Coronary artery (tissue), 2 donors: Measurements from ENCODE around the gene IGSF23.

Source experiments
- DNase-seq: peaks from one replicate; pipeline ENCODE4 v3.0.0-alpha.2; 2017; ENCODE audit warnings: low spot score
- H3K27ac ChIP-seq, 2 donors: fragments of 200-600 bp; sonication (generic); one replicate each; pipeline ENCODE4 v1.5.1; 2016 to 2019
- H3K4me3 ChIP-seq: fragments of 200-600 bp; sonication (generic); 2 replicates; pipeline ENCODE4 v1.5.1; 2016; ENCODE audit warnings: mild to moderate bottlenecking, moderate library complexity
- TF ChIP-seq, protein P1 (sequence below): fragments of 200-600 bp; sonication (generic); IDR thresholded peaks from one replicate; pipeline ENCODE4 v1.5.1; 2019; ENCODE audit warnings: antibody characterized with exemption

The IGSF23 gene

DNA sequence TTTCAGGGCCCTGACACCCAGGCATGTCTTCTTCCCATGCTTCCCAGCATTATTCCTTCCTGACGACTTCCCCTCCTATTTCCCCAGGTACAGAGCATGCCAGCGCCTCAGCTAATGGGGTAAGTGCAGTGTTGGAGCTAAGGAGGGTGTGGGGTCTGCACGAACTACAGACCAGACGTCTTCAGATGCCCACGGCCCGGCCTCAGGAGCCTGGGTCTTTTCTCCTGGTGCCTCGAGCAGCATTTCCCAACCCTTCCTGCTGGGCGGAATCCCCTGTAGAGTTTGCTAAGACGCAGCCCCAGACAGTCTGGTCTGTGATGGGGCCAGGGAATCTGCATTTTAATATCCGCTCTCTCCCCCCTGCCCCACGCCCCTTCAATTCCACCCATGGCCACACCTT, 47.8 kb downstream of the IGSF23 start:
- TF ChIP-seq, protein P1, sequence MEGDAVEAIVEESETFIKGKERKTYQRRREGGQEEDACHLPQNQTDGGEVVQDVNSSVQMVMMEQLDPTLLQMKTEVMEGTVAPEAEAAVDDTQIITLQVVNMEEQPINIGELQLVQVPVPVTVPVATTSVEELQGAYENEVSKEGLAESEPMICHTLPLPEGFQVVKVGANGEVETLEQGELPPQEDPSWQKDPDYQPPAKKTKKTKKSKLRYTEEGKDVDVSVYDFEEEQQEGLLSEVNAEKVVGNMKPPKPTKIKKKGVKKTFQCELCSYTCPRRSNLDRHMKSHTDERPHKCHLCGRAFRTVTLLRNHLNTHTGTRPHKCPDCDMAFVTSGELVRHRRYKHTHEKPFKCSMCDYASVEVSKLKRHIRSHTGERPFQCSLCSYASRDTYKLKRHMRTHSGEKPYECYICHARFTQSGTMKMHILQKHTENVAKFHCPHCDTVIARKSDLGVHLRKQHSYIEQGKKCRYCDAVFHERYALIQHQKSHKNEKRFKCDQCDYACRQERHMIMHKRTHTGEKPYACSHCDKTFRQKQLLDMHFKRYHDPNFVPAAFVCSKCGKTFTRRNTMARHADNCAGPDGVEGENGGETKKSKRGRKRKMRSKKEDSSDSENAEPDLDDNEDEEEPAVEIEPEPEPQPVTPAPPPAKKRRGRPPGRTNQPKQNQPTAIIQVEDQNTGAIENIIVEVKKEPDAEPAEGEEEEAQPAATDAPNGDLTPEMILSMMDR = no peak
- no peak for DNase-seq
- Histone ChIP-seq H3K27ac (no peak overlapping the region), H3K4me3 (no peak overlapping the region)

DNA sequence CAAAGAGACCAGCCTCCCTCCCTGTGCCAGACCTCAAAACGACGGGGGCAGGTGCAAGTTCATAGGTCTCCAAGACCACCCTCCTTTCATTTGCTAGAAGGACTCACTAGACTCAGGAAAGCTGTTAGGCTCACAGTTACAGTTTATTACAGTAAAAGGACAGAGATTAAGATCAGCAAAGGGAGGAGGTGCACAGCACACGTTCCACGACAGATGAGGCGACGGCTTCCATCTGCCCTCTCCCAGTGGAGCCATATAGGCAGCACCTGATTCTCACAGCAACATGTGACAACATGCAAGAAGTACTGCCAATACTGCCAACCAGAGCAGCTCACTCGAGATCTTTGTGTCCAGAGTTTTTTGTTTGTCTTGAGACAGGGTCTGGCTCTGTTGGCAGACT, 48.5 kb downstream of the IGSF23 start:
- Histone ChIP-seq H3K27ac (no peak overlapping the region), H3K4me3 (no peak overlapping the region)
- DNase-seq = no peak
- TF ChIP-seq, protein P1 = no peak

DNA sequence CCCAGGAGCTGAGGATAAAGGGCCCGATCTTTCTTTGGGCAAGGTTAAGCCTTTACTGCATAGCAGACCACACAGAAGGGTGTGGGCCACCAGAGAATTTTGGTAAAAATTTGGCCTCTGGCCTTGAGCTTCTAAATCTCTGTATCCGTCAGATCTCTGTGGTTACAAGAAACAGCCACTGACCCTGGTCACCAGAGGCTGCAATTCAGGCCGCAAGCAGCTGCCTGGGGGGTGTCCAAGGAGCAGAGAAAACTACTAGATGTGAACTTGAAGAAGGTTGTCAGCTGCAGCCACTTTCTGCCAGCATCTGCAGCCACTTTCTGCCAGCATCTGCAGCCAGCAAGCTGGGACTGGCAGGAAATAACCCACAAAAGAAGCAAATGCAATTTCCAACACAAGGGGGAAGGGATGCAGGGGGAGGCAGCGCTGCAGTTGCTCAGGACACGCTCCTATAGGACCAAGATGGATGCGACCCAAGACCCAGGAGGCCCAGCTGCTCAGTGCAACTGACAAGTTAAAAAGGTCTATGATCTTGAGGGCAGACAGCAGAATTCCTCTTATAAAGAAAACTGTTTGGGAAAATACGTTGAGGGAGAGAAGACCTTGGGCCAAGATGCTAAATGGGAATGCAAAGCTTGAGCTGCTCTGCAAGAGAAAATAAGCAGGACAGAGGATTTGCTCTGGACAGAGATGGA, 49.5 kb downstream of the IGSF23 start:
- no peak for DNase-seq
- TF ChIP-seq, protein P1 = no peak
- no peak overlapping the region for H3K27ac ChIP-seq
- no peak overlapping the region for H3K4me3 ChIP-seq

DNA sequence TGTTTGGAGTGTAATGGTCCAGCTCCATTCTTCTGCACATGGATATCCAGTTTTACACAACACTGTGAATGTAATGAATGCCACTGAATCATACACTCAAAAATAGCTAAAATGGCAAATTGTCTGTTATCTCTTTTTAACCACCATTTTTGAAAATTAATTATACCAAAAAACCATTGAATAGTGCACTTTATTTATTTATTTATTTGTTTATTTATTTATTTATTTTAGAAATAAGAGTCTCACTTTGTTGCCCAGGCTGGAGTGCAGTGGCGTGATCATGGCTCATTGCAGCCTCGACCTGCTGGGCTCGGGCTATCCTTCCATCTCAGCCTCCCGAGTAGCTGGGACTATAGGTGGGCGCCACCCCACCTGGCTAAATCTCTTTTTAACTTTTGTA, 50.6 kb downstream of the IGSF23 start:
- DNase-seq = no peak
- H3K27ac ChIP-seq = no peak overlapping the region
- TF ChIP-seq, protein P1 = no peak
- H3K4me3 ChIP-seq = no peak overlapping the region

DNA sequence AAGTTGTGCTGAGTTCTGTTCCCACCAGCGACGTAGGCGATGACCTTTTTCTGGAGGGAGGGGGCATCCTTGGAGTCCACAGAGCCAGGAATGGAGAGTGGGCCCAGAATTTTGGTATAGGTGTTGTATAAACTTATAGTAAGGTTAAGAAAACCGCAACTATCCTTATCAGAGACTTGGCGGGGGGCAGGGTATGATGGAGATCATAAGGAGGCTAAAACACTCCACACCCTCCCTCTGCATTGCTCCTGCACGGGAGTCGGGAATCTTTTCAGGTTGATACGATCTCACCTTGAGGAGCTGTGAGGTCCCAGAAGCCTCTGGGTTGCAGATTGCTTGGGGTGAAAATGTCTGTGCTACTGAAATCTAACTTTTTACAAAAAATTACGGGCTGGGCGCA, 51.6 kb downstream of the IGSF23 start:
- no peak overlapping the region for H3K27ac ChIP-seq
- no peak for DNase-seq
- no peak overlapping the region for H3K4me3 ChIP-seq
- TF ChIP-seq, protein P1 = no peak

DNA sequence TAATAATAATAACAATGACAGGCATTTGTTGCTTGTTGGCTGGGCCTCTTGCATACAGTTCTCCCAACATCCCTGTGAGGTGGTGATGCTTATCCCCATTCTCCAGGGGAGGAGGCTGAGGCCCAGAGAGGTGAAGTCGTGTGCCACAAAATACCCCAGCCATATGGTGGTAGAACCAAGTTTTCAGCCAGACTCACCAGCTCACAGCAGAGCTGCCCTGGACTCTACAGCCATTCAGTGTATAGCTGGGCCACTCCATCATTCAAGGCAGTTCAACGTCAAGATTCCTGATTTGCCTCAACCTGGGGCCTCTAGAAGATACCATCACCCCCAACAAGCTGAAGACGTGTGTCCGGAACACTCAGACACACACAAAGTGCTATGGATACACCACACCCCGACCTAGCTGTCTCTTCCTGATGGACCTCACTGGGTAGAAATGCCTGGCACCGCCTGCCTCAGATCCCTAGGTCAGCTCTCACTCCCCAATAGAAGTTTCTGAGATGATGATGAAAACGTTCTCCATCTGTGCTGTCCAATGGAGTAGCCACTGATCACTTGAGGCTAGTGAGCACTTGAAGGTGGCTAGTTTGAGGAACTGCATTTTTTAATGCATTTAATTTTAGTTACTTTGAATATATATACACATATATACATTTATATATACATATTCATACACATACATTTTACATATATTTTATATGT, 53.6 kb downstream of the IGSF23 start:
- TF ChIP-seq, protein P1 = no peak
- Histone ChIP-seq H3K27ac (no peak overlapping the region), H3K4me3 (no peak overlapping the region)
- DNase-seq = no peak
